ENCODE results near the gene TEFM. TPM values are rescaled to one million over a fixed set of nuclear protein-coding genes. Genes with fewer than 3 reads are reported as not detected.
A peak's percentile ranks its signal among the peaks of the same experiment; 100 is the strongest.

The TEFM gene, protein sequence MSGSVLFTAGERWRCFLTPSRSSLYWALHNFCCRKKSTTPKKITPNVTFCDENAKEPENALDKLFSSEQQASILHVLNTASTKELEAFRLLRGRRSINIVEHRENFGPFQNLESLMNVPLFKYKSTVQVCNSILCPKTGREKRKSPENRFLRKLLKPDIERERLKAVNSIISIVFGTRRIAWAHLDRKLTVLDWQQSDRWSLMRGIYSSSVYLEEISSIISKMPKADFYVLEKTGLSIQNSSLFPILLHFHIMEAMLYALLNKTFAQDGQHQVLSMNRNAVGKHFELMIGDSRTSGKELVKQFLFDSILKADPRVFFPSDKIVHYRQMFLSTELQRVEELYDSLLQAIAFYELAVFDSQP
- total RNA-seq: 10 to 100 TPM; 16.1 to 18.3 (median 16.3) TPM
- long read RNA-seq, donor 1, partial matches to known transcripts: 0 of 6 reads
- long read RNA-seq, donor 1, other reads (novel, unspliced or antisense): 3 of 6 reads
- long read RNA-seq, donor 2, partial matches to known transcripts: 0 of 6 reads
- long read RNA-seq, donor 2, other reads (novel, unspliced or antisense): 2 of 6 reads

DNA sequence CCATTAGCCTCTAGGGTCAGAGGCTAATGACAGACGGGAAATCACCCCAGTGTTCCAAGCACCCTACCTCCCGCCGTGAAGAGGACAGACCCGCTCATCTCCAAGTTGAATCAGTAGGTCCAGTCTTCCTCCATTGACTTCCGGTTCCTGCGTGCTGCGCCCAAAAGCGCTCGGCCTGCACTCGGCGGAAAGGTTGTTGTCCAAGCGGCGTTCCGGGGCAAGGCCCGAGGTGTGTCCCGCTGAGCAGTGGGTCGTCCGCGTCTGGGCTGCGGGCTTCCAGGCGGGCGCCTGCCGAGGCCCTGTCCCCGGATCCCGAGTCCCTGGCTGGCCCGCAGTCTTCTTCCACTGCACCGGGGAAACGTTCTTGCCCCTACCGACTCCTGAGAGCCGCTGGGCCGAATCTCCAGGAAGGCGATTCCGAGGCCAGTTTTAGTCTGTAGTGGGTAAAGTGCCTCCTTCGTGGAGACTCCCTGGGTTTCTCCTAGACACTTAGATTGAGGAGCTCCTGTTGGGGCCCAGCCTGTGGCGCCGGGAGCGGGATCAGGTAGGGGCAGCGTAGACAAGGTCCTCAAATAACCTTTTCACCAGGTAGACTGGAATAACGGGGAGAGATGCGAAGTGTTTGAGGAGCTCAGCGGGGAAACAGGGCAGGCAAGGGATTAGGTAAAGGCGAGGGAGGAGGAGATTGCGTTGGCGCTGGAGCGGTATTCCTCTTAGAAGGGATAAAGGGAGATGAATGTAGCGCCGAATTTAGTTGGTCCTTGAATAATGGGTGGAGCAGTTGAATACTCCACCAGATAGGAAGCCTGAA, at the start of gene TEFM:
TSS of gene TEFM (minus strand) at position 138 of the 811 bp plus-strand sequence. CDS start at position 98, 40 bp downstream.
- peaks cover 14% of the 10 kb centered on the region for H3K4me1 ChIP-seq (ENCODE audit: low read depth)
- ATAC-seq: peak; percentile 99
- intact Hi-C loops (cut with DNase I, micrococcal nuclease): no loop called here

DNA sequence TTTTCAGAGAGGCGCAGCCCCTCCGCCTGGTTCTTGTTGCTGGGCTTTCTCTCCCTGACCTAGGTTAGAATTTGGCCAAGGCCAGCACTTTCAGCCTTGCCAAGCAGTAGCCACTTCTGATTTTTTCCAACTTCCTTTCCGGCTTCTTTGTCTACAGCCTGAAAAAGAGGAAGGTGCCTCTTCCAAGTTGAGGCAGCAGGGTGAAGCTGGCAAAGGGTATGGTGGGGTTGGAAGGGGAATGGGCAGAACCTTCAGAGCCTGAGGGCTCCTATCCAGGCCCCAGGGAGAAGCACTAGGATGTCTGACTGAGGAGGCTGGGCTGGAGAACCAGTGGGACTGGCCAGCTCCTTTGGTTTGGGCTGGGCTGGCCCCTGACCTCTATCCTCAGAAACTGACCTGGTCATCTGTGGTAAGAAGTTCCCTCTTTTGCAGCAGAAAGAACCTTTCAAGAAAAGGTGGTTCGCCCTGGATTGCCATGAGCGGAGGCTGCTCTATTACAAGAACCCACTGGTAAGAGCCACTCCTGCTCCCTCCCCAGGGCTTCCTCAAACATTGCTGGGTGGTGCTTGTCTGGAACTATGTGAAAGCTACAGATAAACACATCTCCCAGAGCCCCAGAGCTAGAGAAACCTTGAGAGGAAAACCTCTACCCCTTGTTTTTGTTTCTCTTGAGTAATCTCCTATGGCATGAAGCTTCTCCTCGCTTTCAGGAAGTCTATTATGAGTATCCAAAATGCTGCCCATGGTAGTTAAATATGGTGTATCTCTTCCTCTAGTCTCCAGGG, 48.2 kb upstream of the TEFM start:
- peaks cover 9% of the 10 kb centered on the region for H3K4me1 ChIP-seq (ENCODE audit: low read depth)
- H3K9me3 ChIP-seq: no peaks in the 10 kb centered on the region
- H3K36me3 ChIP-seq (ENCODE audit: low read depth): no peaks in the 10 kb centered on the region
- DNase-seq: no peak
- TF ChIP-seq, protein P1, sequence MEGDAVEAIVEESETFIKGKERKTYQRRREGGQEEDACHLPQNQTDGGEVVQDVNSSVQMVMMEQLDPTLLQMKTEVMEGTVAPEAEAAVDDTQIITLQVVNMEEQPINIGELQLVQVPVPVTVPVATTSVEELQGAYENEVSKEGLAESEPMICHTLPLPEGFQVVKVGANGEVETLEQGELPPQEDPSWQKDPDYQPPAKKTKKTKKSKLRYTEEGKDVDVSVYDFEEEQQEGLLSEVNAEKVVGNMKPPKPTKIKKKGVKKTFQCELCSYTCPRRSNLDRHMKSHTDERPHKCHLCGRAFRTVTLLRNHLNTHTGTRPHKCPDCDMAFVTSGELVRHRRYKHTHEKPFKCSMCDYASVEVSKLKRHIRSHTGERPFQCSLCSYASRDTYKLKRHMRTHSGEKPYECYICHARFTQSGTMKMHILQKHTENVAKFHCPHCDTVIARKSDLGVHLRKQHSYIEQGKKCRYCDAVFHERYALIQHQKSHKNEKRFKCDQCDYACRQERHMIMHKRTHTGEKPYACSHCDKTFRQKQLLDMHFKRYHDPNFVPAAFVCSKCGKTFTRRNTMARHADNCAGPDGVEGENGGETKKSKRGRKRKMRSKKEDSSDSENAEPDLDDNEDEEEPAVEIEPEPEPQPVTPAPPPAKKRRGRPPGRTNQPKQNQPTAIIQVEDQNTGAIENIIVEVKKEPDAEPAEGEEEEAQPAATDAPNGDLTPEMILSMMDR (IDR thresholded peaks at IDR 0.05): no peak
- ATAC-seq: no peak
- intact Hi-C loops (cut with DNase I, micrococcal nuclease): no loop called here
- H3K4me3 ChIP-seq: no peak overlapping the region

More for the DNA sequence above, at the start of gene TEFM:
- peak; percentile 90 to 96 (median 92) for DNase-seq
- Histone ChIP-seq H3K4me3 (peak within 1 kb of the TSS; percentile 54), H3K9me3 (no peaks in the 10 kb centered on the region), H3K36me3 (ENCODE audit: low read depth) (no peaks in the 10 kb centered on the region)
- TF ChIP-seq, protein P1 (IDR thresholded peaks at IDR 0.05): no peak

DNA sequence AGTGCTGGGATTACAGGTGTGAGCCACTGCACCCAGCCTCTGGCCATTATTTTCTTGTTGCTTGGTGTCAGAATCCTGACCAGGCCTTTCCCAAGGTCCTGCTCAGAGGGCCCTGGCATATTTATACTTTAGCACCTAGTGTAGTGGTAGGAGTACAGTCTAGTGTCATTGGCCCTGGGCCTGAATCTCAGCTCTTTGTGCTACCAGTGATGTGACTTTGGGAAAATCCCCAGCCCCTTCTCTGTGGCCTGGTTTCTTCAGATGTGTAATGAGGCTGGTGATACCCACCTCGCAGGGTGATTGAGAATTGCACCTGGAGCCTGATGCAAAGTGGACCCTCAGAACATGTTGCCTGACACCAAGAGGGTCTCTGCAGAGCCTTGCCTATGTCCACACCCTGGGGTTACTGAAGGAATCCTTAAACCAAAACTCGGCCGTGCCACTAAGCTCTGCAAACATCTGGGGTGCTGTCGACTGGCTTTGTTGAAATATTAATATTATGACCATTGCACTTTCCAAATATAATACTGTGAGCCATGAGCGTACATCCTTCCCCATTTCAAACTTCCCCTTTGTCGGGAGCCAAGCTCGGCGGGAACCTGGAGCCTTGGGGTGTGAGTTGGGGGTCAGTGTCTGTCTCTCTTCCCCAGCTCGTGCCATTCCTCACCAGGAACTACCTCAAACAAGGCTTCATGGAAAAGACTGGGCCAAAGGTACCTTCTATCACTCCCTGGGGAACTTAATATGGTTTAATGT, 46.8 kb upstream of the TEFM start:
- no peak overlapping the region for H3K4me3 ChIP-seq
- no peaks in the 10 kb centered on the region for H3K36me3 ChIP-seq (ENCODE audit: low read depth)
- no peaks in the 10 kb centered on the region for H3K9me3 ChIP-seq
- H3K4me1 ChIP-seq (ENCODE audit: low read depth): peaks cover 9% of the 10 kb centered on the region
- TF ChIP-seq, protein P1 (IDR thresholded peaks at IDR 0.05): no peak
- DNase-seq (no peak), ATAC-seq (no peak)
- intact Hi-C loops (cut with DNase I, micrococcal nuclease): no loop called here

DNA sequence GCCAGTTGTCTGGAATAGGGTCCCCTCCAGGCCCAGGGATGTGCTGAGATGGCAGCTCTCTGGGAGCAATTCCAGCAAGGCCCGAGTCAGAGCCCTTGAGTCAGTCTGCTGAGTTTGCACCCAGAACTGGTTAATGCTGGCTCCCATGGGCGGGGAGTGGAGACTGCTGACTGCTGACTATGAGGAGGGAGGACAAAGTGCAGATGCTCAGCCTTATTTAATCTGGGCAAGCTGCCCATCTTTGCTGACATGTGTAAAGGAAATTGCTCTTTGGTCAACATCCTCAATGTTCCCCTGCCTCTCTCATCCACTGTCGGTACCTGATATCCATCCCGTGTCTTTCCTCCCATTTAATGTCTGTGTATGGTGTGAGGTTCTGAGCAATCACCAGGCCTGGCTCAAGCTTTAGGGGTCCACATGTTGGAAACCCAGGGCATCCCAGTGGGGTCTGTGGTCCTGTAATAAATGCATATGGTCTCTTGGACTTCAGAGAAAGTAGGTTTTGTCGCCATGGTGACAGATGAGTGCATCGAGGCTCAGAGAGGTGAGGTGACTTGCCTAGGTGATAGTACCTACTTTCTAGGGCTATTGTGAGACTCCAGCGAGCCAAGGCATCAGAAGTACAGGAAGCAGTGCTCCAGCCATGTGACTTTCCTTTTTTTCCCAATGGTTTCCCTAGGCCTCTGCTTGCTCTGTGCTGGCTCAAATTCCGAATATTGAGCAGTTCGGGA, 44.8 kb upstream of the TEFM start:
- TF ChIP-seq, protein P1 (IDR thresholded peaks at IDR 0.05): no peak
- intact Hi-C loops (cut with DNase I, micrococcal nuclease): no loop called here
- ATAC-seq: peak; percentile 99
- DNase-seq: peak; percentile 88 to 96 (median 90)
- Histone ChIP-seq H3K4me1 (ENCODE audit: low read depth) (peaks cover 9% of the 10 kb centered on the region), H3K4me3 (no peak overlapping the region), H3K9me3 (no peaks in the 10 kb centered on the region), H3K36me3 (ENCODE audit: low read depth) (no peaks in the 10 kb centered on the region)

Data from mucosa of descending colon (tissue), 3 donors.